ENCODE measurements around the gene SLC25A12. TPM values are rescaled to one million over a fixed set of nuclear protein-coding genes. Genes with fewer than 3 reads are reported as not detected.
A peak's percentile ranks its signal among the peaks of the same experiment; 100 is the strongest.

Gene SLC25A12
- polyA plus RNA-seq, 1 donor from 2014 or later: 122 TPM

DNA sequence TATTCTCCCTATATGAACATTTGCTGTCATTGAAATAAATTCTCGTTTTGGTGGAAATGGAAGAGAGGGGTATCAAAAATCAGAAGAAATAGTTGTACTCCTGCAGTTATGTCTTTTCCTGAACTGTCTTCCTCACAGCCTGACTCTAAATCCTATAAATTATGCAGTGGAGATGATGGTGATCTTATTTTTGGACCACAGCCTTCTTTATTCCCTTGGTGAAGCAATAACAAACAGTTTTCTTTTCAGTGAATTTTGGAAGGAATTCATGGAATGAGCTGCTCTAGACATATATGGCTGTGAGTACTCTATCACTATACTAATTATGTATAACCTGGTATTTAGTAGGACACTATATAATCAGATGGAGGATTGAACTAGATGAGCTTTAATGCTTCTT is 1.7 kb upstream of the SLC25A12 start:
- TF ChIP-seq EZH2 (IDR thresholded peaks at IDR 0.05; ENCODE audit: borderline replicate concordance, insufficient read depth, low read length, poor library complexity, severe bottlenecking) (no peak), RAD21 (conservative IDR thresholded peaks at IDR 0.05) (no peak), SMC3 (conservative IDR thresholded peaks at IDR 0.05; ENCODE audit: poor library complexity) (no peak), POLR2AphosphoS5 (IDR thresholded peaks at IDR 0.05) (no peak), TAF1 (IDR thresholded peaks at IDR 0.05; ENCODE audit: low read depth) (no peak), EP300 (conservative IDR thresholded peaks at IDR 0.05; ENCODE audit: poor library complexity, severe bottlenecking) (no peak), MXI1 (conservative IDR thresholded peaks at IDR 0.05; ENCODE audit: poor library complexity, severe bottlenecking) (no peak)
- TF ChIP-seq, protein P1, sequence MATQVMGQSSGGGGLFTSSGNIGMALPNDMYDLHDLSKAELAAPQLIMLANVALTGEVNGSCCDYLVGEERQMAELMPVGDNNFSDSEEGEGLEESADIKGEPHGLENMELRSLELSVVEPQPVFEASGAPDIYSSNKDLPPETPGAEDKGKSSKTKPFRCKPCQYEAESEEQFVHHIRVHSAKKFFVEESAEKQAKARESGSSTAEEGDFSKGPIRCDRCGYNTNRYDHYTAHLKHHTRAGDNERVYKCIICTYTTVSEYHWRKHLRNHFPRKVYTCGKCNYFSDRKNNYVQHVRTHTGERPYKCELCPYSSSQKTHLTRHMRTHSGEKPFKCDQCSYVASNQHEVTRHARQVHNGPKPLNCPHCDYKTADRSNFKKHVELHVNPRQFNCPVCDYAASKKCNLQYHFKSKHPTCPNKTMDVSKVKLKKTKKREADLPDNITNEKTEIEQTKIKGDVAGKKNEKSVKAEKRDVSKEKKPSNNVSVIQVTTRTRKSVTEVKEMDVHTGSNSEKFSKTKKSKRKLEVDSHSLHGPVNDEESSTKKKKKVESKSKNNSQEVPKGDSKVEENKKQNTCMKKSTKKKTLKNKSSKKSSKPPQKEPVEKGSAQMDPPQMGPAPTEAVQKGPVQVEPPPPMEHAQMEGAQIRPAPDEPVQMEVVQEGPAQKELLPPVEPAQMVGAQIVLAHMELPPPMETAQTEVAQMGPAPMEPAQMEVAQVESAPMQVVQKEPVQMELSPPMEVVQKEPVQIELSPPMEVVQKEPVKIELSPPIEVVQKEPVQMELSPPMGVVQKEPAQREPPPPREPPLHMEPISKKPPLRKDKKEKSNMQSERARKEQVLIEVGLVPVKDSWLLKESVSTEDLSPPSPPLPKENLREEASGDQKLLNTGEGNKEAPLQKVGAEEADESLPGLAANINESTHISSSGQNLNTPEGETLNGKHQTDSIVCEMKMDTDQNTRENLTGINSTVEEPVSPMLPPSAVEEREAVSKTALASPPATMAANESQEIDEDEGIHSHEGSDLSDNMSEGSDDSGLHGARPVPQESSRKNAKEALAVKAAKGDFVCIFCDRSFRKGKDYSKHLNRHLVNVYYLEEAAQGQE (IDR thresholded peaks at IDR 0.05; ENCODE audit: borderline replicate concordance): no peak
- TF ChIP-seq, protein P2, sequence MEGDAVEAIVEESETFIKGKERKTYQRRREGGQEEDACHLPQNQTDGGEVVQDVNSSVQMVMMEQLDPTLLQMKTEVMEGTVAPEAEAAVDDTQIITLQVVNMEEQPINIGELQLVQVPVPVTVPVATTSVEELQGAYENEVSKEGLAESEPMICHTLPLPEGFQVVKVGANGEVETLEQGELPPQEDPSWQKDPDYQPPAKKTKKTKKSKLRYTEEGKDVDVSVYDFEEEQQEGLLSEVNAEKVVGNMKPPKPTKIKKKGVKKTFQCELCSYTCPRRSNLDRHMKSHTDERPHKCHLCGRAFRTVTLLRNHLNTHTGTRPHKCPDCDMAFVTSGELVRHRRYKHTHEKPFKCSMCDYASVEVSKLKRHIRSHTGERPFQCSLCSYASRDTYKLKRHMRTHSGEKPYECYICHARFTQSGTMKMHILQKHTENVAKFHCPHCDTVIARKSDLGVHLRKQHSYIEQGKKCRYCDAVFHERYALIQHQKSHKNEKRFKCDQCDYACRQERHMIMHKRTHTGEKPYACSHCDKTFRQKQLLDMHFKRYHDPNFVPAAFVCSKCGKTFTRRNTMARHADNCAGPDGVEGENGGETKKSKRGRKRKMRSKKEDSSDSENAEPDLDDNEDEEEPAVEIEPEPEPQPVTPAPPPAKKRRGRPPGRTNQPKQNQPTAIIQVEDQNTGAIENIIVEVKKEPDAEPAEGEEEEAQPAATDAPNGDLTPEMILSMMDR (IDR thresholded peaks at IDR 0.05; ENCODE audit: poor library complexity, severe bottlenecking): no peak
- Histone ChIP-seq H3K79me2 (replicated peaks; ENCODE audit: insufficient read depth, low read length) (peaks cover 24% of the 10 kb centered on the region), H3K27ac (ENCODE audit: low read length) (no peak overlapping the region), H3F3A (ENCODE audit: insufficient read depth, low read length, poor library complexity, severe bottlenecking) (no peaks in the 10 kb centered on the region), H3K36me3 (ENCODE audit: insufficient read depth, low read length) (no peaks in the 10 kb centered on the region), H3K9ac (ENCODE audit: low read length) (no peak overlapping the region), H3K9me3 (ENCODE audit: low read length) (no peaks in the 10 kb centered on the region), H3K9me2 (ENCODE audit: insufficient read depth, low read length) (no peaks in the 10 kb centered on the region), H3K4me2 (ENCODE audit: low read length) (no peak overlapping the region), H3K27me3 (ENCODE audit: insufficient read depth, low read depth, low read length) (no peaks in the 10 kb centered on the region), H4K20me1 (ENCODE audit: insufficient read depth) (no peaks in the 10 kb centered on the region), H2AFZ (ENCODE audit: low read depth, low read length) (no peak overlapping the region), H3K4me3 (ENCODE audit: low read length) (no peak overlapping the region)

DNA sequence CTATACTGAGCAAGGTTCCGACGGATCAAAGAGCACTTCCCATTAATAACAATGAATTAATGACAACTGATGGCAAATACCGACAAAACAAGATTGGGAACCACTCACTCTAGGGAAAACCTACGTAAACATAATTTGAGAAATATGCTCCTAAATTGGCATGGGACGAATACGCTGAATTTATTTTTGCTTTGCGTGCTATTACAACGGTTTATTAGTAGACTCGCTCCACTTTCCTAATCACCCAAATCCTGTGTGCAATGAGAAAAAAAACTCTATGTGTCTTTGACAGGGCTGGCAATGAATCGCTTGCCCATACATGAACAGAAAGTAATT is 536 bp upstream of the SLC25A12 start:
- Histone ChIP-seq H3K9me2 (ENCODE audit: insufficient read depth, low read length) (no peaks in the 10 kb centered on the region), H3K4me2 (ENCODE audit: low read length) (peak overlapping the region; percentile 86), H3F3A (ENCODE audit: insufficient read depth, low read length, poor library complexity, severe bottlenecking) (no peaks in the 10 kb centered on the region), H3K9me3 (ENCODE audit: low read length) (no peaks in the 10 kb centered on the region), H4K20me1 (ENCODE audit: insufficient read depth) (no peaks in the 10 kb centered on the region), H3K36me3 (ENCODE audit: insufficient read depth, low read length) (peaks cover 6% of the 10 kb centered on the region), H3K27ac (ENCODE audit: low read length) (peak overlapping the region; percentile 77), H3K27me3 (ENCODE audit: insufficient read depth, low read depth, low read length) (no peaks in the 10 kb centered on the region), H3K79me2 (replicated peaks; ENCODE audit: insufficient read depth, low read length) (peaks cover 24% of the 10 kb centered on the region), H3K4me3 (ENCODE audit: low read length) (peak overlapping the region; percentile 78), H2AFZ (ENCODE audit: low read depth, low read length) (peak overlapping the region; percentile 81), H3K9ac (ENCODE audit: low read length) (peak overlapping the region; percentile 81)
- TF ChIP-seq POLR2AphosphoS5 (IDR thresholded peaks at IDR 0.05) (no peak), SMC3 (conservative IDR thresholded peaks at IDR 0.05; ENCODE audit: poor library complexity) (no peak), EZH2 (IDR thresholded peaks at IDR 0.05; ENCODE audit: borderline replicate concordance, insufficient read depth, low read length, poor library complexity, severe bottlenecking) (no peak), TAF1 (IDR thresholded peaks at IDR 0.05; ENCODE audit: low read depth) (no peak)
- TF ChIP-seq, protein P1 (IDR thresholded peaks at IDR 0.05; ENCODE audit: borderline replicate concordance): no peak

All from neural cell (in vitro differentiated cells).